Measurements from ENCODE around the gene TMEM123. TPM values are rescaled to one million over a fixed set of nuclear protein-coding genes. Genes with fewer than 3 reads are reported as not detected.

TMEM123 gene
- total and polyA plus RNA-seq, 10 of the 15 experiments (the other 5 are each of a cell fraction or from before 2014, with no cell fraction given), result 35.1 to 667 (median 123) TPM

DNA sequence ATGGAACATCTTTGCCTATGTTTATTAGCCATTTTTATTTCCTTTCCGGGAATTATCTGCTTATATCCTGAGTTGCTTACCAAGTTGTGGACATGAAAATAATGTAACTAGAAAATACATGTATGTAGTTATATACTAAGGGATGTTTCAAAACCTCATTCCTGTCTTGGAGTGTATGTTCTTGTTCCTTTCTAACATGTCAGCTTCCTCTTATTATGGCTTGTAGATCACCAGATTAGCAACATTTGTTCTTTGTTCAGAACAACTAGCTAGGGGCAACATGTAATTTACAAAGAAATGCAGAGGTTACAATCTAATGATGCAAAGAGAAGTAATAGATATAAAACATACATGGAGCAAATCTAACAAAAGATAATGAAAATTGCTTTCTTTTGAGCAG is 13.1 kb upstream of the TMEM123 start:
- ATAC-seq, result no peak
- no peak for FAIRE-seq
- H2AFZ ChIP-seq (ENCODE audit: control insufficient read depth, low read depth, low read length), result no peak overlapping the region
- peaks cover 6% of the 10 kb centered on the region; the same call in 1 of the 2 replicates for H3K4me1 ChIP-seq (ENCODE audit: control insufficient read depth, insufficient read depth, low read length)
- H3K4me3 ChIP-seq, result no peak overlapping the region
- in situ Hi-C loops (cut with MboI), result no loop called here
- H3K27me3 ChIP-seq (replicated peaks in 1 of 2; ENCODE audit: control insufficient read depth in 2 of 2, insufficient read depth in 2 of 2, low read length in 1 of 2), result no peaks in the 10 kb centered on the region
- H3K79me2 ChIP-seq (ENCODE audit: control insufficient read depth, insufficient read depth, low read length), result no peaks in the 10 kb centered on the region
- WGBS (ENCODE audit: insufficient coverage, insufficient replicate concordance, low lambda C conversion rate, missing lambda C conversion rate), result 0% methylated on average over 1 of the region's 1 CpG
- H3K36me3 ChIP-seq (ENCODE audit: control insufficient read depth in 2 of 2, insufficient read depth in 2 of 2, low read length in 1 of 2), result no peaks in the 10 kb centered on the region
- ChIA-PET CTCF (interaction anchor here (1.6 kb wide), 1 partner anchor 75 kb away, joined by 7 read pairs; no protein-coding TSS in a partner anchor), SMC1A (ENCODE audit: uncharacterized antibody, unreplicated experiment) (interaction anchor here (0.8 to 2.9 kb wide), 6 partner anchors 11 to 147 kb away, joined by 3 to 20 read pairs (median 3); partner anchors contain the start of gene TMEM123), POLR2A (interaction anchor here (0.5 to 1.4 kb wide), 2 partner anchors 9 to 75 kb away, joined by 3 read pairs; no protein-coding TSS in a partner anchor), RAD21 (ENCODE audit: unreplicated experiment) (interaction anchor here (1.6 kb wide), 1 partner anchor 12 kb away, joined by 4 read pairs; no protein-coding TSS in a partner anchor)
- no peak overlapping the region for H3K9ac ChIP-seq (ENCODE audit: control insufficient read depth, insufficient read depth, low read length)
- intact Hi-C loops (cut with micrococcal nuclease; ENCODE audit: unreplicated experiment), result no loop called here
- TF ChIP-seq NFIC (IDR thresholded peaks at IDR 0.05; ENCODE audit: low read depth, low read length) (no peak), CBX5 (IDR thresholded peaks at IDR 0.05; ENCODE audit: low read depth) (no peak), RAD51 (IDR thresholded peaks at IDR 0.05) (no peak), MTA3 (IDR thresholded peaks at IDR 0.05; ENCODE audit: borderline replicate concordance, low read length) (no peak), MYB (IDR thresholded peaks at IDR 0.05; ENCODE audit: borderline replicate concordance, low read depth, low read length) (no peak), TCF7 (IDR thresholded peaks at IDR 0.05; ENCODE audit: borderline replicate concordance) (no peak), KDM1A (IDR thresholded peaks at IDR 0.05; ENCODE audit: borderline replicate concordance) (no peak), CHD1 (IDR thresholded peaks at IDR 0.05; ENCODE audit: low read depth, low read length) (no peak)
- TF ChIP-seq, protein P1, sequence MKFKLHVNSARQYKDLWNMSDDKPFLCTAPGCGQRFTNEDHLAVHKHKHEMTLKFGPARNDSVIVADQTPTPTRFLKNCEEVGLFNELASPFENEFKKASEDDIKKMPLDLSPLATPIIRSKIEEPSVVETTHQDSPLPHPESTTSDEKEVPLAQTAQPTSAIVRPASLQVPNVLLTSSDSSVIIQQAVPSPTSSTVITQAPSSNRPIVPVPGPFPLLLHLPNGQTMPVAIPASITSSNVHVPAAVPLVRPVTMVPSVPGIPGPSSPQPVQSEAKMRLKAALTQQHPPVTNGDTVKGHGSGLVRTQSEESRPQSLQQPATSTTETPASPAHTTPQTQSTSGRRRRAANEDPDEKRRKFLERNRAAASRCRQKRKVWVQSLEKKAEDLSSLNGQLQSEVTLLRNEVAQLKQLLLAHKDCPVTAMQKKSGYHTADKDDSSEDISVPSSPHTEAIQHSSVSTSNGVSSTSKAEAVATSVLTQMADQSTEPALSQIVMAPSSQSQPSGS (IDR thresholded peaks at IDR 0.05; ENCODE audit: low read length), result no peak
- TF ChIP-seq, protein P2, sequence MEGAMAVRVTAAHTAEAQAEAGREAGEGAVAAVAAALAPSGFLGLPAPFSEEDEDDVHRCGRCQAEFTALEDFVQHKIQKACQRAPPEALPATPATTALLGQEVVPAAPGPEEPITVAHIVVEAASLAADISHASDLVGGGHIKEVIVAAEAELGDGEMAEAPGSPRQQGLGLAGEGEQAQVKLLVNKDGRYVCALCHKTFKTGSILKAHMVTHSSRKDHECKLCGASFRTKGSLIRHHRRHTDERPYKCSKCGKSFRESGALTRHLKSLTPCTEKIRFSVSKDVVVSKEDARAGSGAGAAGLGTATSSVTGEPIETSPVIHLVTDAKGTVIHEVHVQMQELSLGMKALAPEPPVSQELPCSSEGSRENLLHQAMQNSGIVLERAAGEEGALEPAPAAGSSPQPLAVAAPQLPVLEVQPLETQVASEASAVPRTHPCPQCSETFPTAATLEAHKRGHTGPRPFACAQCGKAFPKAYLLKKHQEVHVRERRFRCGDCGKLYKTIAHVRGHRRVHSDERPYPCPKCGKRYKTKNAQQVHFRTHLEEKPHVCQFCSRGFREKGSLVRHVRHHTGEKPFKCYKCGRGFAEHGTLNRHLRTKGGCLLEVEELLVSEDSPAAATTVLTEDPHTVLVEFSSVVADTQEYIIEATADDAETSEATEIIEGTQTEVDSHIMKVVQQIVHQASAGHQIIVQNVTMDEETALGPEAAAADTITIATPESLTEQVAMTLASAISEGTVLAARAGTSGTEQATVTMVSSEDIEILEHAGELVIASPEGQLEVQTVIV (IDR thresholded peaks at IDR 0.05; ENCODE audit: borderline replicate concordance, partially characterized antibody), result no peak
- no peak for DNase-seq (ENCODE audit: low read depth, low spot score)
- H3K9me3 ChIP-seq (replicated peaks; ENCODE audit: control insufficient read depth, insufficient read depth, low read length), result no peaks in the 10 kb centered on the region
- no peak overlapping the region for H3K27ac ChIP-seq (ENCODE audit: control insufficient read depth, insufficient read depth)
- no TSS peak for BruUV-seq (replicated peaks)
- H4K20me1 ChIP-seq (ENCODE audit: control insufficient read depth, insufficient read depth), result no peaks in the 10 kb centered on the region
- no peak overlapping the region for H3K4me2 ChIP-seq (ENCODE audit: control insufficient read depth, insufficient read depth)

All from GM12878 (cell line).